K562 (cell line): Measurements from ENCODE around the gene VSIG10L2. TPM values are rescaled to one million over a fixed set of nuclear protein-coding genes. Genes with fewer than 3 reads are reported as not detected.
A peak's percentile ranks its signal among the peaks of the same experiment; 100 is the strongest.

ENCODE experiments used
- ARHGAP35 ChIP-seq: fragments of 450-650 bp; IDR thresholded peaks from 2 replicates; pipeline ENCODE4 v1.6.1; 2018; ENCODE audit not compliant: partially characterized antibody
- CBFA2T3 ChIP-seq: fragments of 450-650 bp; IDR thresholded peaks from 2 replicates; pipeline ENCODE4 v1.6.1; 2017
- FOSL1 ChIP-seq: fragments of 200-800 bp; sonication (Bioruptor generic); conservative IDR thresholded peaks from 2 replicates; pipeline ENCODE4 v1.6.1; 2016; ENCODE audit warnings: missing genetic modification characterization, missing compliant biosample characterization
- FUS ChIP-seq: fragments of 200-400 bp; formaldehyde crosslinking; optimal IDR thresholded peaks from 2 replicates; pipeline ENCODE3; 2017; ENCODE audit warnings: low read depth, low read length
- HOXB6 ChIP-seq: fragments of 250-450 bp; sonication (Bioruptor Pico); IDR thresholded peaks from 2 replicates; pipeline ENCODE4 v1.5.1; 2022; ENCODE audit warnings: mild to moderate bottlenecking, borderline replicate concordance
- MEIS2 ChIP-seq: fragments of 450-650 bp; IDR thresholded peaks from 2 replicates; pipeline ENCODE4 v1.6.1; 2014; ENCODE audit warnings: mild to moderate bottlenecking; ENCODE audit not compliant: partially characterized antibody
- NFIC ChIP-seq: fragments of 450-650 bp; IDR thresholded peaks from 2 replicates; pipeline ENCODE4 v1.6.1; 2017; ENCODE audit warnings: mild to moderate bottlenecking, inconsistent platforms
- PHF21A ChIP-seq: fragments of 450-650 bp; IDR thresholded peaks from 2 replicates; pipeline ENCODE4 v1.6.1; 2017; ENCODE audit warnings: low read depth, borderline replicate concordance
- POLR2B ChIP-seq: fragments of 450-650 bp; IDR thresholded peaks from 2 replicates; pipeline ENCODE4 v1.6.1; 2018; ENCODE audit warnings: low read depth; ENCODE audit not compliant: partially characterized antibody
- RBBP5 ChIP-seq: fragments of 200-600 bp; sonication (generic); IDR thresholded peaks from 2 replicates; pipeline ENCODE4 v1.6.1; 2012; ENCODE audit warnings: borderline replicate concordance, mild to moderate bottlenecking, low read length, control low read depth, inconsistent platforms; ENCODE audit not compliant: insufficient read depth, poor library complexity, severe bottlenecking
- SIX5 ChIP-seq, 2 experiments: IDR thresholded peaks; 2 replicates each; pipeline ENCODE4 v1.6.1; 2011; ENCODE audit warnings: low read length in 2 of 2, borderline replicate concordance in 1 of 2, low read depth in 1 of 2, mild to moderate bottlenecking in 1 of 2, moderate library complexity in 1 of 2; ENCODE audit not compliant: insufficient read depth in 1 of 2
- TAF9B ChIP-seq: fragments of 450-650 bp; IDR thresholded peaks from 2 replicates; pipeline ENCODE4 v1.6.1; 2018; ENCODE audit warnings: mild to moderate bottlenecking; ENCODE audit not compliant: partially characterized antibody
- ZKSCAN1 ChIP-seq: fragments of 150-350 bp; IDR thresholded peaks from 2 replicates; pipeline ENCODE4 v1.6.1; 2016; ENCODE audit warnings: low read depth, low read length
- ZNF239 ChIP-seq: fragments of 250-450 bp; sonication (Bioruptor Pico); IDR thresholded peaks from 2 replicates; pipeline ENCODE4 v1.4.0; 2020; ENCODE audit warnings: mild to moderate bottlenecking
- ZNF24 ChIP-seq: fragments of 450-650 bp; IDR thresholded peaks from 2 replicates; pipeline ENCODE4 v1.6.1; 2016
- ZNF253 ChIP-seq: fragments of 250-450 bp; sonication (Bioruptor Pico); conservative IDR thresholded peaks from 2 replicates; pipeline ENCODE4 v1.6.1; 2021; ENCODE audit warnings: mild to moderate bottlenecking
- ZNF3 ChIP-seq: fragments of 250-450 bp; sonication (Bioruptor Pico); IDR thresholded peaks from 2 replicates; pipeline ENCODE4 v1.5.0; 2021; ENCODE audit warnings: mild to moderate bottlenecking, moderate library complexity
- ZNF507 ChIP-seq: conservative IDR thresholded peaks from 2 replicates; pipeline ENCODE4 v1.6.1; 2017; ENCODE audit warnings: missing genetic modification characterization, missing compliant biosample characterization
- polyA plus RNA-seq, 8 experiments: library from polyadenylated mRNA; depleted of rRNA in 4 of 8; stranded (reverse) in 5 of 8; unstranded in 3 of 8; fragments of >200 nt; fragmentation: Nextera tagmentation in 2 of 8; fragmentation: Illumina TruSeq in 1 of 8; extraction: Ambion mirVana in 2 of 8; extraction: Trizol in 1 of 8; gene quantifications; 2 replicates each; pipeline versions ENCODE4 v1.2.1 to v1.2.3, GENCODE V29; 2011 to 2014; ENCODE audit warnings: inconsistent platforms in 1 of 8, missing spikeins in 1 of 8
- total RNA-seq, 7 experiments: library from RNA; depleted of rRNA in 6 of 7; stranded (reverse); fragments of >200 nt in 6 of 7; fragmentation: Illumina TruSeq in 2 of 7; extraction: Trizol in 2 of 7; gene quantifications; 2 replicates each; pipeline versions ENCODE4 v1.2.1 to v1.2.3, GENCODE V29; 2011 to 2021; ENCODE audit warnings: low replicate concordance in 1 of 7
- TF ChIP-seq, protein P1 (sequence below): fragments of 450-650 bp; IDR thresholded peaks from 2 replicates; pipeline ENCODE4 v1.6.1; 2016; ENCODE audit warnings: mild to moderate bottlenecking
- TF ChIP-seq, protein P2 (sequence below): fragments of 450-650 bp; IDR thresholded peaks from 2 replicates; pipeline ENCODE4 v1.7.0; 2016; ENCODE audit warnings: borderline replicate concordance
- TF ChIP-seq, protein P3 (sequence below): sonication (generic); formaldehyde crosslinking; IDR thresholded peaks from 2 replicates; pipeline ENCODE4 v1.8.0; 2023; ENCODE audit warnings: mild to moderate bottlenecking, missing genetic modification reagents

VSIG10L2 gene
- total and polyA plus RNA-seq, 9 of the 15 experiments (the other 6 are each of a cell fraction or from before 2014, with no cell fraction given), result not detected

DNA sequence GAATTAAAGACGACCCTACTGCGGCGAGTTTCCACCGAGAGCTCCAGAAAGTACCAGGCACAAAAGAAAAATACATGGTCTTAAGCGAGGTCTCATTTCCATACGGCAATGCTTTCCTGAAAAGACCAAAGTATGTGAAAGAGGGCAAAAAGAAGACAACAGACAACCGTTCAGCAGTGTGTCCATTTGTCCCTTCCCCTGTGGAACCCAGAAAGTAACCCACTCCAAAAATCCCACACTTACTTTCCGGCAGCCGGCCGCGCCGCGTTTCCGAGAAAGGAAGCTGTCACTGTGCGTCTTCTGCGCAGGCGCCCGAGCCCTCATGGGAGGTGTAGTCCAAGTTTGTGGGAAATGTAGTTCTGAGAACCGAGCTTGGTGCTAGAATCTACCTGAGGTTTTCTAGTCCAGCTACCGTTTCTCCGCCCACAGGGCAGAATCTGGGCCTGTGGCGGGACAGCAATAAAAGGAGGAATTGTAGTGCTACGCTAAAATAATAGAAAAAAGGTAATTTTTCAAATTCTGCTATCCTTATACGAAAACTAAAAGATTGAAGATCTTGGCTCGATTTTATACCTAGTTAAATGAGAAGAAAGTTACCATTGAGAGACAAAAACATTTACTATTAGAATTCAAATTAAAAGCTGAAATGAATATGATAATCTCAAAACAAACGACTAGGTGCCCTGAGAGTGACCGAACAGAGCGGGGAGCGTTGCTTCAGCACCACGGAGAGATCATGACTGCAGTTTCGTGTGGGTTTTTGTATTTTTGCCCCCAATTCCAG lies 42.7 kb upstream of the VSIG10L2 start, which contains the start of gene PUS3 (continued):
- TF ChIP-seq, protein P1, sequence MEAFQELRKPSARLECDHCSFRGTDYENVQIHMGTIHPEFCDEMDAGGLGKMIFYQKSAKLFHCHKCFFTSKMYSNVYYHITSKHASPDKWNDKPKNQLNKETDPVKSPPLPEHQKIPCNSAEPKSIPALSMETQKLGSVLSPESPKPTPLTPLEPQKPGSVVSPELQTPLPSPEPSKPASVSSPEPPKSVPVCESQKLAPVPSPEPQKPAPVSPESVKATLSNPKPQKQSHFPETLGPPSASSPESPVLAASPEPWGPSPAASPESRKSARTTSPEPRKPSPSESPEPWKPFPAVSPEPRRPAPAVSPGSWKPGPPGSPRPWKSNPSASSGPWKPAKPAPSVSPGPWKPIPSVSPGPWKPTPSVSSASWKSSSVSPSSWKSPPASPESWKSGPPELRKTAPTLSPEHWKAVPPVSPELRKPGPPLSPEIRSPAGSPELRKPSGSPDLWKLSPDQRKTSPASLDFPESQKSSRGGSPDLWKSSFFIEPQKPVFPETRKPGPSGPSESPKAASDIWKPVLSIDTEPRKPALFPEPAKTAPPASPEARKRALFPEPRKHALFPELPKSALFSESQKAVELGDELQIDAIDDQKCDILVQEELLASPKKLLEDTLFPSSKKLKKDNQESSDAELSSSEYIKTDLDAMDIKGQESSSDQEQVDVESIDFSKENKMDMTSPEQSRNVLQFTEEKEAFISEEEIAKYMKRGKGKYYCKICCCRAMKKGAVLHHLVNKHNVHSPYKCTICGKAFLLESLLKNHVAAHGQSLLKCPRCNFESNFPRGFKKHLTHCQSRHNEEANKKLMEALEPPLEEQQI, result no peak
- peak; percentile 61 for TF ChIP-seq TAF9B
- TF ChIP-seq ZKSCAN1, result no peak
- no peak for TF ChIP-seq FUS
- TF ChIP-seq HOXB6 (CRISPR knock-in tag), result no peak
- TF ChIP-seq SIX5 (IDR thresholded peaks at IDR 0.05; ENCODE audit: borderline replicate concordance in 1 of 2, insufficient read depth in 1 of 2, low read depth in 1 of 2, low read length in 2 of 2), result peak; percentile 80 to 84
- TF ChIP-seq POLR2B, result peak; percentile 82
- TF ChIP-seq, protein P2, sequence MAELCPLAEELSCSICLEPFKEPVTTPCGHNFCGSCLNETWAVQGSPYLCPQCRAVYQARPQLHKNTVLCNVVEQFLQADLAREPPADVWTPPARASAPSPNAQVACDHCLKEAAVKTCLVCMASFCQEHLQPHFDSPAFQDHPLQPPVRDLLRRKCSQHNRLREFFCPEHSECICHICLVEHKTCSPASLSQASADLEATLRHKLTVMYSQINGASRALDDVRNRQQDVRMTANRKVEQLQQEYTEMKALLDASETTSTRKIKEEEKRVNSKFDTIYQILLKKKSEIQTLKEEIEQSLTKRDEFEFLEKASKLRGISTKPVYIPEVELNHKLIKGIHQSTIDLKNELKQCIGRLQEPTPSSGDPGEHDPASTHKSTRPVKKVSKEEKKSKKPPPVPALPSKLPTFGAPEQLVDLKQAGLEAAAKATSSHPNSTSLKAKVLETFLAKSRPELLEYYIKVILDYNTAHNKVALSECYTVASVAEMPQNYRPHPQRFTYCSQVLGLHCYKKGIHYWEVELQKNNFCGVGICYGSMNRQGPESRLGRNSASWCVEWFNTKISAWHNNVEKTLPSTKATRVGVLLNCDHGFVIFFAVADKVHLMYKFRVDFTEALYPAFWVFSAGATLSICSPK, result no peak
- TF ChIP-seq FOSL1 (tag), result no peak
- TF ChIP-seq MEIS2, result peak; percentile 65
- TF ChIP-seq ZNF24, result no peak
- TF ChIP-seq NFIC, result 0 out of 2 replicates have a peak, but pooled peaks have one; percentile 8
- no peak for TF ChIP-seq ZNF507 (tag)
- no peak for TF ChIP-seq PHF21A
- TF ChIP-seq ARHGAP35, result no peak
- no peak for TF ChIP-seq ZNF3 (CRISPR knock-in tag)
- TF ChIP-seq ZNF253 (CRISPR knock-in tag), result no peak
- no peak for TF ChIP-seq CBFA2T3
- TF ChIP-seq ZNF239 (CRISPR knock-in tag), result no peak
- peak; percentile 55 for TF ChIP-seq RBBP5
- TF ChIP-seq, protein P3, sequence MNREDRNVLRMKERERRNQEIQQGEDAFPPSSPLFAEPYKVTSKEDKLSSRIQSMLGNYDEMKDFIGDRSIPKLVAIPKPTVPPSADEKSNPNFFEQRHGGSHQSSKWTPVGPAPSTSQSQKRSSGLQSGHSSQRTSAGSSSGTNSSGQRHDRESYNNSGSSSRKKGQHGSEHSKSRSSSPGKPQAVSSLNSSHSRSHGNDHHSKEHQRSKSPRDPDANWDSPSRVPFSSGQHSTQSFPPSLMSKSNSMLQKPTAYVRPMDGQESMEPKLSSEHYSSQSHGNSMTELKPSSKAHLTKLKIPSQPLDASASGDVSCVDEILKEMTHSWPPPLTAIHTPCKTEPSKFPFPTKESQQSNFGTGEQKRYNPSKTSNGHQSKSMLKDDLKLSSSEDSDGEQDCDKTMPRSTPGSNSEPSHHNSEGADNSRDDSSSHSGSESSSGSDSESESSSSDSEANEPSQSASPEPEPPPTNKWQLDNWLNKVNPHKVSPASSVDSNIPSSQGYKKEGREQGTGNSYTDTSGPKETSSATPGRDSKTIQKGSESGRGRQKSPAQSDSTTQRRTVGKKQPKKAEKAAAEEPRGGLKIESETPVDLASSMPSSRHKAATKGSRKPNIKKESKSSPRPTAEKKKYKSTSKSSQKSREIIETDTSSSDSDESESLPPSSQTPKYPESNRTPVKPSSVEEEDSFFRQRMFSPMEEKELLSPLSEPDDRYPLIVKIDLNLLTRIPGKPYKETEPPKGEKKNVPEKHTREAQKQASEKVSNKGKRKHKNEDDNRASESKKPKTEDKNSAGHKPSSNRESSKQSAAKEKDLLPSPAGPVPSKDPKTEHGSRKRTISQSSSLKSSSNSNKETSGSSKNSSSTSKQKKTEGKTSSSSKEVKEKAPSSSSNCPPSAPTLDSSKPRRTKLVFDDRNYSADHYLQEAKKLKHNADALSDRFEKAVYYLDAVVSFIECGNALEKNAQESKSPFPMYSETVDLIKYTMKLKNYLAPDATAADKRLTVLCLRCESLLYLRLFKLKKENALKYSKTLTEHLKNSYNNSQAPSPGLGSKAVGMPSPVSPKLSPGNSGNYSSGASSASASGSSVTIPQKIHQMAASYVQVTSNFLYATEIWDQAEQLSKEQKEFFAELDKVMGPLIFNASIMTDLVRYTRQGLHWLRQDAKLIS (CRISPR knock-in tag), result no peak
- TF ChIP-seq, all 486 proteins: peak for 72
